PC-3 (cell line): ENCODE results near the gene FXR2. TPM values are rescaled to one million over a fixed set of nuclear protein-coding genes. Genes with fewer than 3 reads are reported as not detected.

Experiments used
- ATAC-seq: fragments of 200-7000 bp; cut with Tn5 transposase; 2 replicates; pipeline ENCODE4 v1.9.1; 2020; ENCODE audit warnings: mild to moderate bottlenecking, moderate library complexity
- BruUV-seq: library from RNA; stranded (reverse); fragments of 400-500 nt; replicated peaks from 2 replicates; lab custom pipeline; 2021; lab: Mats Ljungman, UMichigan
- CTCF ChIA-PET: fragments of 300-600 bp; sonication (Branson Sonifier 250); formaldehyde crosslinking; loops from one replicate; lab custom pipeline; 2022; ENCODE audit warnings: antibody characterized with exemption; lab: Charles Lee
- POLR2A ChIA-PET: fragments of 300-600 bp; sonication (Branson Sonifier 250); formaldehyde crosslinking; loops from one replicate; lab custom pipeline; 2022; ENCODE audit warnings: antibody characterized with exemption; ENCODE audit not compliant: unreplicated experiment; lab: Charles Lee
- DNase-seq: peaks from one replicate; pipeline ENCODE4 v3.0.0-alpha.2; 2015
- H2AFZ ChIP-seq: fragments of 300-600 bp; sonication (generic); 2 replicates; pipeline ENCODE4 v1.6.0; 2016; ENCODE audit warnings: antibody characterized with exemption, low read length
- H3F3A ChIP-seq: fragments of 300-600 bp; sonication (generic); one replicate; pipeline ENCODE4 v1.6.0; 2017; ENCODE audit warnings: antibody characterized with exemption, low read length, control low read depth, mild to moderate bottlenecking; ENCODE audit not compliant: unreplicated experiment
- H3K27ac ChIP-seq: fragments of 300-600 bp; sonication (generic); 2 replicates; pipeline ENCODE4 v1.5.1; 2016; ENCODE audit warnings: mild to moderate bottlenecking, low read length
- H3K27me3 ChIP-seq: fragments of 300-600 bp; sonication (generic); 2 replicates; pipeline ENCODE4 v1.6.1; 2016; ENCODE audit warnings: low read length, mixed read lengths
- H3K36me3 ChIP-seq: fragments of 300-600 bp; sonication (generic); 2 replicates; pipeline ENCODE4 v1.6.1; 2016; ENCODE audit warnings: low read depth, mixed run types, low read length, mixed read lengths
- H3K4me1 ChIP-seq: fragments of 300-600 bp; sonication (generic); 2 replicates; pipeline ENCODE4 v1.5.1; 2016; ENCODE audit warnings: low read length; ENCODE audit not compliant: insufficient read depth
- H3K4me2 ChIP-seq: fragments of 300-600 bp; sonication (generic); 2 replicates; pipeline ENCODE4 v1.6.0; 2016; ENCODE audit warnings: low read length
- H3K4me3 ChIP-seq: fragments of 300-600 bp; sonication (generic); 2 replicates; pipeline ENCODE4 v1.5.1; 2016; ENCODE audit warnings: mild to moderate bottlenecking, low read length, mixed read lengths
- H3K79me2 ChIP-seq: fragments of 300-600 bp; sonication (generic); 2 replicates; pipeline ENCODE4 v1.6.1; 2017; ENCODE audit warnings: low read length, mixed read lengths
- H3K9ac ChIP-seq: fragments of 300-600 bp; sonication (generic); 2 replicates; pipeline ENCODE4 v1.6.0; 2016; ENCODE audit warnings: mild to moderate bottlenecking, low read length
- H3K9me2 ChIP-seq: fragments of 300-600 bp; sonication (generic); replicated peaks from 2 replicates; pipeline ENCODE4 v1.6.1; 2016; ENCODE audit warnings: mixed run types, low read length, mixed read lengths
- H3K9me3 ChIP-seq: fragments of 300-600 bp; sonication (generic); 2 replicates; pipeline ENCODE4 v1.6.1; 2016; ENCODE audit warnings: low read length, mixed read lengths
- H4K20me1 ChIP-seq: fragments of 300-600 bp; sonication (generic); 2 replicates; pipeline ENCODE4 v1.6.1; 2016; ENCODE audit warnings: low read length, mixed read lengths
- CTCF ChIP-seq: fragments of 300-600 bp; sonication (generic); conservative IDR thresholded peaks from 2 replicates; pipeline ENCODE4 v1.5.1; 2017; ENCODE audit warnings: antibody characterized with exemption, low read depth, mild to moderate bottlenecking, low read length
- EZH2 ChIP-seq: fragments of 300-600 bp; sonication (generic); IDR thresholded peaks from one replicate; pipeline ENCODE4 v1.6.1; 2017; ENCODE audit warnings: antibody characterized with exemption, mild to moderate bottlenecking, low read length; ENCODE audit not compliant: unreplicated experiment
- EZH2phosphoT487 ChIP-seq: fragments of 300-600 bp; sonication (generic); IDR thresholded peaks from 2 replicates; pipeline ENCODE4 v1.6.1; 2018; ENCODE audit warnings: mild to moderate bottlenecking, antibody characterized with exemption, low read length, borderline replicate concordance
- intact Hi-C: fragments of 100-400 bp; cut with micrococcal nuclease; formaldehyde crosslinking; loops from 2 replicates; pipeline ENCODE4 v1.9.0; 2023
- total RNA-seq: library from RNA; depleted of rRNA; stranded (reverse); fragments of >200 nt; gene quantifications from 2 replicates; pipeline ENCODE4 v1.2.3, GENCODE V29; 2014

The FXR2 gene
- total RNA-seq, 1 experiment from 2014 or later: 51.4 TPM

GRCh38 chr17:7575959-7576358, 38.7 kb downstream of the FXR2 start:
- H3K9ac ChIP-seq: no peak overlapping the region
- CTCF ChIA-PET: no interaction called here
- H4K20me1 ChIP-seq: peaks cover 51% of the 10 kb centered on the region

GRCh38 chr17:7575481-7575883, 39.2 kb downstream of the FXR2 start:
- DNase-seq: no peak
- H2AFZ ChIP-seq: no peak overlapping the region
- H4K20me1 ChIP-seq: peaks cover 51% of the 10 kb centered on the region
- H3K36me3 ChIP-seq: peaks cover 53% of the 10 kb centered on the region
- intact Hi-C loops: loop anchor here (5.0 kb wide), 1 partner anchor 112 kb away; the partner anchor contains the start of genes TP53 and WRAP53
- no peaks in the 10 kb centered on the region for H3K27me3 ChIP-seq
- no peak for ATAC-seq
- H3K4me3 ChIP-seq: peak overlapping the region; percentile 97
- no peaks in the 10 kb centered on the region for H3K9me3 ChIP-seq
- TF ChIP-seq CTCF (no peak), EZH2 (no peak), EZH2phosphoT487 (no peak)
- peak overlapping the region; percentile 92 for H3K4me2 ChIP-seq
- H3K4me1 ChIP-seq: peaks cover 56% of the 10 kb centered on the region
- no peak overlapping the region for H3K27ac ChIP-seq
- CTCF ChIA-PET: no interaction called here
- no TSS peak for BruUV-seq
- POLR2A ChIA-PET: no interaction called here
- H3F3A ChIP-seq: peaks cover 37% of the 10 kb centered on the region
- H3K79me2 ChIP-seq: peaks cover 55% of the 10 kb centered on the region
- H3K9me2 ChIP-seq: no peaks in the 10 kb centered on the region
- H3K9ac ChIP-seq: no peak overlapping the region

More at GRCh38 chr17:7575959-7576358, 38.7 kb downstream of the FXR2 start:
- H3K4me1 ChIP-seq: peaks cover 56% of the 10 kb centered on the region
- POLR2A ChIA-PET: no interaction called here
- no peak overlapping the region for H2AFZ ChIP-seq
- peak overlapping the region; percentile 97; the same call in 1 of the 2 replicates for H3K4me3 ChIP-seq
- peak overlapping the region; percentile 92 for H3K4me2 ChIP-seq
- H3K27ac ChIP-seq: no peak overlapping the region
- no peak for ATAC-seq
- no peak for TF ChIP-seq EZH2phosphoT487
- TF ChIP-seq EZH2: no peak
- TF ChIP-seq CTCF: no peak
- H3K27me3 ChIP-seq: no peaks in the 10 kb centered on the region
- peaks cover 53% of the 10 kb centered on the region for H3K36me3 ChIP-seq
- peaks cover 56% of the 10 kb centered on the region for H3K79me2 ChIP-seq
- no peaks in the 10 kb centered on the region for H3K9me2 ChIP-seq
- no peaks in the 10 kb centered on the region for H3K9me3 ChIP-seq
- no peak for DNase-seq
- intact Hi-C loops: loop anchor here (5.0 kb wide), 1 partner anchor 111 kb away; the partner anchor contains the start of genes TP53 and WRAP53
- peaks cover 37% of the 10 kb centered on the region for H3F3A ChIP-seq
- no TSS peak for BruUV-seq
